H1 (cell line): ENCODE results near the gene CDK5RAP3. TPM values are rescaled to one million over a fixed set of nuclear protein-coding genes. Genes with fewer than 3 reads are reported as not detected.

ENCODE experiments used
- CTCF ChIA-PET: fragments of 300-600 bp; sonication (Branson Sonifier 250); formaldehyde crosslinking; loops from one replicate; lab custom pipeline; 2021; ENCODE audit not compliant: partially characterized antibody; lab: Charles Lee
- POLR2A ChIA-PET: fragments of 300-600 bp; sonication (Branson Sonifier 250); formaldehyde crosslinking; loops from one replicate; lab custom pipeline; 2021; ENCODE audit warnings: inconsistent platforms; ENCODE audit not compliant: partially characterized antibody; lab: Charles Lee
- DNase-seq, 2 experiments: peaks; one replicate each; pipeline versions ENCODE4 v3.0.0 to v3.0.0-alpha.2; 2010 to 2022; ENCODE audit warnings: low spot score in 2 of 2, low read depth in 1 of 2, mixed read lengths in 1 of 2
- FAIRE-seq: peaks from 2 replicates; lab custom pipeline; 2011; peaks lifted over from hg19 to GRCh38; lab: Jason Lieb, UNC
- H2AFZ ChIP-seq: 2 replicates; pipeline ENCODE4 v1.8.1; 2012; ENCODE audit warnings: low read length, inconsistent platforms
- H2AK5ac ChIP-seq: 2 replicates; pipeline ENCODE4 v1.6.1; 2013; ENCODE audit warnings: low read depth, low read length
- H2BK120ac ChIP-seq: replicated peaks from 2 replicates; pipeline ENCODE3; 2013; ENCODE audit warnings: low read depth, low read length, inconsistent platforms
- H2BK12ac ChIP-seq: 2 replicates; pipeline ENCODE4 v1.6.1; 2013; ENCODE audit warnings: low read depth, low read length
- H2BK15ac ChIP-seq: 2 replicates; pipeline ENCODE4 v1.6.1; 2013; ENCODE audit warnings: low read length
- H2BK20ac ChIP-seq: 2 replicates; pipeline ENCODE4 v1.6.1; 2013; ENCODE audit warnings: low read length
- H2BK5ac ChIP-seq: 2 replicates; pipeline ENCODE4 v1.6.1; 2013; ENCODE audit warnings: low read depth, low read length
- H3K14ac ChIP-seq: 2 replicates; pipeline ENCODE4 v1.6.1; 2013; ENCODE audit warnings: inconsistent platforms; ENCODE audit not compliant: insufficient read length
- H3K18ac ChIP-seq: 2 replicates; pipeline ENCODE4 v1.6.1; 2013; ENCODE audit warnings: low read length; ENCODE audit errors: extremely low read depth
- H3K23ac ChIP-seq: 2 replicates; pipeline ENCODE4 v1.6.1; 2013; ENCODE audit warnings: inconsistent platforms; ENCODE audit not compliant: insufficient read length
- H3K23me2 ChIP-seq: 2 replicates; pipeline ENCODE4 v1.6.1; 2013; ENCODE audit warnings: low read depth, low read length
- H3K27ac ChIP-seq: 2 replicates; pipeline ENCODE4 v1.6.1; 2011; ENCODE audit warnings: low read depth, low read length, inconsistent platforms
- H3K27me3 ChIP-seq, 4 experiments: replicated peaks in 1 of 4; 1 replicate in 1 of 4; 2 replicates in 3 of 4; pipeline versions ENCODE4 v1.6.1 to v1.8.1; 2011 to 2013; ENCODE audit warnings: low read length in 3 of 4, mild to moderate bottlenecking in 3 of 4, inconsistent platforms in 2 of 4, mixed read lengths in 2 of 4, moderate library complexity in 1 of 4; ENCODE audit not compliant: control insufficient read depth in 3 of 4, insufficient read depth in 3 of 4; ENCODE audit errors: extremely low read depth in 1 of 4
- H3K36me3 ChIP-seq, 4 experiments: 2 replicates each; pipeline versions ENCODE4 v1.6.1 to v1.8.1; 2011 to 2013; ENCODE audit warnings: mild to moderate bottlenecking in 4 of 4, low read length in 3 of 4, moderate library complexity in 2 of 4, control low read depth in 1 of 4, inconsistent platforms in 1 of 4; ENCODE audit not compliant: insufficient read depth in 4 of 4, control insufficient read depth in 2 of 4
- H3K4ac ChIP-seq: replicated peaks from 2 replicates; pipeline ENCODE3; 2013; ENCODE audit warnings: low read length, low read depth, mixed read lengths, inconsistent platforms; ENCODE audit not compliant: insufficient read length
- H3K4me1 ChIP-seq, 4 experiments: replicated peaks in 1 of 4; 1 replicate in 1 of 4; 2 replicates in 3 of 4; pipeline versions ENCODE4 v1.6.1 to v1.8.1; 2011 to 2013; ENCODE audit warnings: low read length in 3 of 4, inconsistent platforms in 2 of 4, mixed read lengths in 1 of 4; ENCODE audit not compliant: insufficient read depth in 4 of 4, control insufficient read depth in 3 of 4
- H3K4me2 ChIP-seq, 2 experiments: 2 replicates each; pipeline versions ENCODE4 v1.6.1 to v1.8.1; 2011 to 2013; ENCODE audit warnings: low read depth in 2 of 2, low read length in 2 of 2, control low read depth in 1 of 2, inconsistent platforms in 1 of 2, mild to moderate bottlenecking in 1 of 2; ENCODE audit not compliant: insufficient read depth in 1 of 2
- H3K4me3 ChIP-seq, 4 experiments: fragments of 200-600, 300-600 bp in 1 of 4; sonication (generic), shearing (Covaris generic), sonication (Bioruptor Twin) in 1 of 4; 2 replicates each; pipeline versions ENCODE4 v1.5.1 to v1.8.1; 2011 to 2016; ENCODE audit warnings: low read length in 4 of 4, low read depth in 3 of 4, control low read depth in 2 of 4, inconsistent platforms in 2 of 4, mild to moderate bottlenecking in 2 of 4, mixed read lengths in 1 of 4, moderate library complexity in 1 of 4; ENCODE audit not compliant: insufficient read depth in 2 of 4; ENCODE audit errors: extremely low read depth in 1 of 4
- H3K56ac ChIP-seq: replicated peaks from 2 replicates; pipeline ENCODE3; 2013; ENCODE audit warnings: low read depth, mild to moderate bottlenecking, mixed read lengths, low read length, inconsistent platforms; ENCODE audit not compliant: insufficient read length
- H3K79me1 ChIP-seq: 2 replicates; pipeline ENCODE4 v1.6.1; 2013; ENCODE audit warnings: low read depth, low read length, control low read depth
- H3K79me2 ChIP-seq, 2 experiments: 2 replicates each; pipeline versions ENCODE4 v1.6.1 to v1.8.1; 2012 to 2013; ENCODE audit warnings: low read length in 2 of 2, mild to moderate bottlenecking in 2 of 2, inconsistent platforms in 1 of 2; ENCODE audit not compliant: insufficient read depth in 2 of 2, control insufficient read depth in 1 of 2
- H3K9ac ChIP-seq, 4 experiments: replicated peaks in 1 of 4; 1 replicate in 1 of 4; 2 replicates in 3 of 4; pipeline versions ENCODE4 v1.6.1 to v1.8.1; 2011 to 2013; ENCODE audit warnings: low read depth in 3 of 4, low read length in 3 of 4, control low read depth in 2 of 4, mild to moderate bottlenecking in 2 of 4, moderate library complexity in 2 of 4, inconsistent platforms in 1 of 4; ENCODE audit errors: extremely low read depth in 1 of 4
- H3K9me3 ChIP-seq, 2 experiments: 2 replicates each; pipeline versions ENCODE4 v1.6.1 to v1.8.1; 2012 to 2013; ENCODE audit warnings: mild to moderate bottlenecking in 2 of 2, moderate library complexity in 2 of 2, control low read depth in 1 of 2, inconsistent platforms in 1 of 2, low read depth in 1 of 2, low read length in 1 of 2, mixed read lengths in 1 of 2; ENCODE audit not compliant: insufficient read depth in 2 of 2
- H4K20me1 ChIP-seq, 2 experiments: replicated peaks in 1 of 2; 2 replicates each; pipeline versions ENCODE3 to v1.8.1; 2011 to 2013; ENCODE audit warnings: inconsistent platforms in 2 of 2, low read length in 2 of 2, mild to moderate bottlenecking in 1 of 2; ENCODE audit not compliant: insufficient read depth in 2 of 2, control insufficient read depth in 1 of 2
- H4K5ac ChIP-seq: 2 replicates; pipeline ENCODE4 v1.6.1; 2013; ENCODE audit warnings: low read length, low read depth, mixed read lengths, inconsistent platforms; ENCODE audit not compliant: insufficient read length
- H4K8ac ChIP-seq: 2 replicates; pipeline ENCODE4 v1.8.0; 2013; ENCODE audit warnings: mild to moderate bottlenecking, moderate library complexity, low read length, inconsistent platforms; ENCODE audit not compliant: insufficient read depth; ENCODE audit errors: extremely low read depth
- H4K91ac ChIP-seq: replicated peaks from 2 replicates; pipeline ENCODE3; 2013; ENCODE audit warnings: low read length, mixed read lengths, inconsistent platforms; ENCODE audit not compliant: insufficient read length
- BCL11A ChIP-seq, 2 experiments: IDR thresholded peaks; one replicate each; pipeline ENCODE4 v1.6.1; 2011; ENCODE audit warnings: low read depth in 2 of 2, low read length in 2 of 2, mild to moderate bottlenecking in 2 of 2
- BRCA1 ChIP-seq: IDR thresholded peaks from 2 replicates; pipeline ENCODE4 v1.6.1; 2012; ENCODE audit warnings: low read depth, low read length, improper control_type of control experiment
- CBX8 ChIP-seq: fragments of 300-800, 300-1000 bp; sonication (generic); IDR thresholded peaks from 2 replicates; pipeline ENCODE4 v1.7.1; 2016; ENCODE audit warnings: low read depth, low read length, borderline replicate concordance
- E2F6 ChIP-seq: IDR thresholded peaks from 2 replicates; pipeline ENCODE4 v1.6.1; 2012; ENCODE audit warnings: inconsistent platforms
- EP300 ChIP-seq, 2 experiments: IDR thresholded peaks; 1 replicate in 1 of 2; 2 replicates in 1 of 2; pipeline ENCODE4 v1.6.1; 2011 to 2012; ENCODE audit warnings: low read depth in 2 of 2, low read length in 2 of 2, mild to moderate bottlenecking in 2 of 2, borderline replicate concordance in 1 of 2, inconsistent platforms in 1 of 2, moderate library complexity in 1 of 2
- KDM4A ChIP-seq: IDR thresholded peaks from one replicate; pipeline ENCODE4 v1.7.1; 2012; ENCODE audit warnings: low read depth, mild to moderate bottlenecking, moderate library complexity, low read length, inconsistent platforms; ENCODE audit not compliant: severe bottlenecking
- NANOG ChIP-seq: IDR thresholded peaks from 2 replicates; pipeline ENCODE4 v1.6.1; 2011; ENCODE audit warnings: low read length, low read depth, mild to moderate bottlenecking, inconsistent platforms; ENCODE audit not compliant: insufficient read depth, poor library complexity, severe bottlenecking
- POLR2A ChIP-seq, 2 experiments: IDR thresholded peaks; 1 replicate in 1 of 2; 2 replicates in 1 of 2; pipeline ENCODE4 v1.6.1; 2011; ENCODE audit warnings: low read depth in 2 of 2, low read length in 2 of 2, mild to moderate bottlenecking in 2 of 2; ENCODE audit errors: control extremely low read depth in 1 of 2
- SIN3A ChIP-seq, 2 experiments: IDR thresholded peaks in 1 of 2; conservative IDR thresholded peaks in 1 of 2; 2 replicates each; pipeline ENCODE4 v1.6.1; 2011 to 2012; ENCODE audit warnings: low read length in 2 of 2, improper control_type of control experiment in 1 of 2, low read depth in 1 of 2, mild to moderate bottlenecking in 1 of 2
- SP1 ChIP-seq: IDR thresholded peaks from 2 replicates; pipeline ENCODE4 v1.6.1; 2011; ENCODE audit warnings: low read depth, low read length
- SP2 ChIP-seq: IDR thresholded peaks from 2 replicates; pipeline ENCODE4 v1.6.1; 2012; ENCODE audit warnings: mild to moderate bottlenecking, low read length, inconsistent platforms
- TAF1 ChIP-seq: IDR thresholded peaks from 2 replicates; pipeline ENCODE4 v1.6.1; 2011; ENCODE audit warnings: mild to moderate bottlenecking, low read depth, low read length
- TCF12 ChIP-seq: IDR thresholded peaks from 2 replicates; pipeline ENCODE4 v1.6.1; 2011; ENCODE audit warnings: low read depth, mild to moderate bottlenecking, low read length
- ZNF274 ChIP-seq: IDR thresholded peaks from 2 replicates; pipeline ENCODE4 v1.7.0; 2012; ENCODE audit warnings: low read length, borderline replicate concordance; ENCODE audit errors: extremely low read depth
- WGBS, 2 experiments: shearing (Covaris generic) in 1 of 2; methylation state at CpG; one replicate each; pipeline versions ENCODE4 v1.1.6 to v1.1.7; 2013 to 2015; ENCODE audit warnings: low lambda C conversion rate in 2 of 2, mixed read lengths in 2 of 2, inconsistent platforms in 1 of 2, low coverage in 1 of 2, missing lambda C conversion rate in 1 of 2; ENCODE audit not compliant: insufficient replicate concordance in 2 of 2, insufficient coverage in 1 of 2, insufficient read length in 1 of 2; ENCODE audit errors: extremely low coverage in 1 of 2, missing lambda C conversion rate in 1 of 2; 5-methylcytosine and 5-hydroxymethylcytosine counted together
- polyA plus RNA-seq, 7 experiments: library from polyadenylated mRNA; depleted of rRNA in 3 of 7; stranded (reverse) in 5 of 7; unstranded in 2 of 7; fragments of >200 nt in 5 of 7; fragments of 200-250 nt in 2 of 7; gene quantifications; 1 replicate in 5 of 7; 2 replicates in 1 of 7; 4 replicates in 1 of 7; pipeline versions ENCODE4 v1.2.1 to v1.2.3, GENCODE V29; 2011 to 2013; ENCODE audit warnings: missing spikeins in 2 of 7, mixed read lengths in 2 of 7
- total RNA-seq: library from RNA; stranded (reverse); fragmentation: NEBNext Ultra II Directional; extraction: Animal tissue kit (Norgen Biotek cat#: 25700); gene quantifications from 2 replicates; pipeline ENCODE4 v1.2.1, GENCODE V29; 2021

Gene CDK5RAP3
- total and polyA plus RNA-seq, 2 of the 8 experiments (the other 6 are each of a cell fraction or from before 2014, with no cell fraction given) = 88.2 to 93.2 TPM

- CTCF ChIA-PET = interaction anchor here (0.6 to 27.8 kb wide), 6 partner anchors 22 to 178 kb away, joined by 3 to 698 read pairs (median 149); partner anchors contain the start of genes CDK5RAP3, PNPO and PRR15L
- H3K27me3 ChIP-seq = peaks cover 2 to 23% (median 17%) of the 10 kb centered on the region in 4 experiments
- H2BK12ac ChIP-seq = no peak overlapping the region
- POLR2A ChIA-PET = no interaction called here
- H2BK15ac ChIP-seq = no peak overlapping the region
- no peak overlapping the region for H4K5ac ChIP-seq
- no peak overlapping the region for H3K9ac ChIP-seq
- H3K56ac ChIP-seq = no peak overlapping the region
- no peak overlapping the region for H3K14ac ChIP-seq
- FAIRE-seq (no peak), DNase-seq (no peak)
- WGBS, 2 experiments = 95% methylated on average over 5 of the region's 5 CpGs; no CpG with 5 or more reads in 1 of the 2 experiments
- H2AK5ac ChIP-seq = no peak overlapping the region
- H3K23ac ChIP-seq = no peak overlapping the region
- no peak overlapping the region for H3K27ac ChIP-seq
- no peaks in the 10 kb centered on the region for H4K20me1 ChIP-seq
- no peak overlapping the region for H3K18ac ChIP-seq
- no peaks in the 10 kb centered on the region for H3K79me2 ChIP-seq
- no peak overlapping the region for H3K4me2 ChIP-seq
- H2BK20ac ChIP-seq = no peak overlapping the region
- H3K4me3 ChIP-seq = no peak overlapping the region
- H3K36me3 ChIP-seq = no peaks in the 10 kb centered on the region
- no peak overlapping the region for H3K4ac ChIP-seq
- no peak overlapping the region for H4K91ac ChIP-seq
- H2AFZ ChIP-seq = no peak overlapping the region
- no peak overlapping the region for H2BK120ac ChIP-seq
- peaks cover 18% of the 10 kb centered on the region for H3K23me2 ChIP-seq
- no peak overlapping the region for H4K8ac ChIP-seq
- no peaks in the 10 kb centered on the region for H3K79me1 ChIP-seq
- H2BK5ac ChIP-seq = no peak overlapping the region
- H3K4me1 ChIP-seq = peaks cover 0 to 21% (median 11%) of the 10 kb centered on the region in 4 experiments; a peak in 5 of 7 replicates
- H3K9me3 ChIP-seq = no peaks in the 10 kb centered on the region
- TF ChIP-seq NANOG (no peak), BCL11A (IDR thresholded peaks at IDR 0.05; ENCODE audit: low read depth in 2 of 2, low read length in 2 of 2) (no peak), ZNF274 (no peak), EP300 (IDR thresholded peaks at IDR 0.05; ENCODE audit: borderline replicate concordance in 1 of 2, low read depth in 2 of 2, low read length in 2 of 2) (no peak), E2F6 (no peak), SP1 (no peak), POLR2A (IDR thresholded peaks at IDR 0.05; ENCODE audit: control extremely low read depth in 1 of 2, low read depth in 2 of 2, low read length in 2 of 2) (no peak), KDM4A (no peak), BRCA1 (no peak), SIN3A (conservative IDR thresholded peaks at IDR 0.05 in 1 of 2, IDR thresholded peaks at IDR 0.05 in 1 of 2; ENCODE audit: low read depth in 1 of 2, low read length in 2 of 2) (no peak), TAF1 (no peak), TCF12 (no peak), SP2 (no peak), CBX8 (no peak)
Measured at GRCh38 chr17:48021934-48022333, 51.0 kb downstream of the CDK5RAP3 start.
